Measurements from ENCODE around the gene DNAJB5.
"Not testable (repeated sequence)": the region's sequence is repeated elsewhere in the genome, so short reads cannot be mapped to it uniquely, and the experiment has no call there.

The DNAJB5 gene

GRCh38 chr9:34989003-34989945 lies at the start of gene DNAJB5:
Gene DNAJB5, plus strand, starts transcription at chr9:34989745. Its CDS starts 886 bp downstream, at chr9:34990631.
- Histone ChIP-seq H3K27ac (ENCODE audit: low read depth, low read length) (peak within 1 kb of the TSS; percentile 50), H3K27me3 (ENCODE audit: insufficient read depth, low read length) (no peaks in the 10 kb centered on the region), H3K4me1 (ENCODE audit: control insufficient read depth, insufficient read depth, low read length, unreplicated experiment) (peaks cover 49% of the 10 kb centered on the region), H3K4me3 (ENCODE audit: low read depth, low read length) (peak within 1 kb of the TSS; percentile 83), H3K79me2 (ENCODE audit: control insufficient read depth, insufficient read depth, low read length, unreplicated experiment) (no peaks in the 10 kb centered on the region), H2AFZ (ENCODE audit: low read length, unreplicated experiment) (peak within 1 kb of the TSS; percentile 68), H3K36me3 (ENCODE audit: insufficient read depth, low read length) (no peaks in the 10 kb centered on the region)

GRCh38 chr9:34939989-34940388 lies 49.6 kb upstream of the DNAJB5 start:
- H3K36me3 ChIP-seq (ENCODE audit: insufficient read depth, low read length); H3K4me1 ChIP-seq (ENCODE audit: control insufficient read depth, insufficient read depth, low read length, unreplicated experiment); H3K79me2 ChIP-seq (ENCODE audit: control insufficient read depth, insufficient read depth, low read length, unreplicated experiment); H3K4me3 ChIP-seq (ENCODE audit: low read depth, low read length); H3K27ac ChIP-seq (ENCODE audit: low read depth, low read length); H2AFZ ChIP-seq (ENCODE audit: low read length, unreplicated experiment): not testable (repeated sequence)
- peaks cover 63% of the 10 kb centered on the region for H3K27me3 ChIP-seq (ENCODE audit: insufficient read depth, low read length)

- no peaks in the 10 kb centered on the region for H3K4me1 ChIP-seq (ENCODE audit: control insufficient read depth, insufficient read depth, low read length, unreplicated experiment)
- no peaks in the 10 kb centered on the region for H3K36me3 ChIP-seq (ENCODE audit: insufficient read depth, low read length)
- no peak overlapping the region for H3K27ac ChIP-seq (ENCODE audit: low read depth, low read length)
- H3K27me3 ChIP-seq (ENCODE audit: insufficient read depth, low read length), result peaks cover 79% of the 10 kb centered on the region
- H2AFZ ChIP-seq (ENCODE audit: low read length, unreplicated experiment), result no peak overlapping the region
- H3K79me2 ChIP-seq (ENCODE audit: control insufficient read depth, insufficient read depth, low read length, unreplicated experiment), result no peaks in the 10 kb centered on the region
- H3K4me3 ChIP-seq (ENCODE audit: low read depth, low read length), result no peak overlapping the region
Measured at GRCh38 chr9:34948451-34948850, 41.1 kb upstream of the DNAJB5 start.

- Histone ChIP-seq H3K36me3 (ENCODE audit: insufficient read depth, low read length) (no peaks in the 10 kb centered on the region), H3K4me1 (ENCODE audit: control insufficient read depth, insufficient read depth, low read length, unreplicated experiment) (no peaks in the 10 kb centered on the region), H3K4me3 (ENCODE audit: low read depth, low read length) (no peak overlapping the region), H3K27ac (ENCODE audit: low read depth, low read length) (no peak overlapping the region), H3K27me3 (ENCODE audit: insufficient read depth, low read length) (peaks cover 86% of the 10 kb centered on the region), H2AFZ (ENCODE audit: low read length, unreplicated experiment) (no peak overlapping the region), H3K79me2 (ENCODE audit: control insufficient read depth, insufficient read depth, low read length, unreplicated experiment) (no peaks in the 10 kb centered on the region)
Measured at GRCh38 chr9:34954225-34954624, 35.3 kb upstream of the DNAJB5 start.

- H3K27me3 ChIP-seq (ENCODE audit: insufficient read depth, low read length), result peaks cover 94% of the 10 kb centered on the region
- not testable (repeated sequence) for H3K4me1 ChIP-seq (ENCODE audit: control insufficient read depth, insufficient read depth, low read length, unreplicated experiment); H3K36me3 ChIP-seq (ENCODE audit: insufficient read depth, low read length); H3K79me2 ChIP-seq (ENCODE audit: control insufficient read depth, insufficient read depth, low read length, unreplicated experiment); H3K4me3 ChIP-seq (ENCODE audit: low read depth, low read length); H3K27ac ChIP-seq (ENCODE audit: low read depth, low read length); H2AFZ ChIP-seq (ENCODE audit: low read length, unreplicated experiment)
Measured at GRCh38 chr9:34956066-34956465, 33.5 kb upstream of the DNAJB5 start.

- H3K27me3 ChIP-seq (ENCODE audit: insufficient read depth, low read length), result peaks cover 93% of the 10 kb centered on the region
Measured at GRCh38 chr9:34956648-34957047, 32.9 kb upstream of the DNAJB5 start.

GRCh38 chr9:34957492-34958410 lies 31.8 kb upstream of the DNAJB5 start, which contains the start of gene PHF24:
Gene PHF24, plus strand, starts transcription at chr9:34958285. Its CDS starts 13,014 bp downstream, at chr9:34971299.
- Histone ChIP-seq H3K4me1 (ENCODE audit: control insufficient read depth, insufficient read depth, low read length, unreplicated experiment) (peaks cover 14% of the 10 kb centered on the region), H3K4me3 (ENCODE audit: low read depth, low read length) (peak within 1 kb of the TSS; percentile 59), H3K79me2 (ENCODE audit: control insufficient read depth, insufficient read depth, low read length, unreplicated experiment) (no peaks in the 10 kb centered on the region), H3K36me3 (ENCODE audit: insufficient read depth, low read length) (no peaks in the 10 kb centered on the region), H3K27ac (ENCODE audit: low read depth, low read length) (no peak within 1 kb of the TSS), H2AFZ (ENCODE audit: low read length, unreplicated experiment) (no peak within 1 kb of the TSS), H3K27me3 (ENCODE audit: insufficient read depth, low read length) (peaks cover 87% of the 10 kb centered on the region)

More at GRCh38 chr9:34956648-34957047, 32.9 kb upstream of the DNAJB5 start:
- H3K79me2 ChIP-seq (ENCODE audit: control insufficient read depth, insufficient read depth, low read length, unreplicated experiment), result no peaks in the 10 kb centered on the region
- no peaks in the 10 kb centered on the region for H3K36me3 ChIP-seq (ENCODE audit: insufficient read depth, low read length)
- H2AFZ ChIP-seq (ENCODE audit: low read length, unreplicated experiment), result no peak overlapping the region
- no peak overlapping the region for H3K4me3 ChIP-seq (ENCODE audit: low read depth, low read length)
- no peak overlapping the region for H3K27ac ChIP-seq (ENCODE audit: low read depth, low read length)
- peaks cover 6% of the 10 kb centered on the region for H3K4me1 ChIP-seq (ENCODE audit: control insufficient read depth, insufficient read depth, low read length, unreplicated experiment)

GRCh38 chr9:34958411-34958982 lies 31.0 kb upstream of the DNAJB5 start:
- H3K36me3 ChIP-seq (ENCODE audit: insufficient read depth, low read length), result no peaks in the 10 kb centered on the region
- H3K79me2 ChIP-seq (ENCODE audit: control insufficient read depth, insufficient read depth, low read length, unreplicated experiment), result no peaks in the 10 kb centered on the region
- peaks cover 14% of the 10 kb centered on the region for H3K4me1 ChIP-seq (ENCODE audit: control insufficient read depth, insufficient read depth, low read length, unreplicated experiment)
- peak overlapping the region; percentile 59 for H3K4me3 ChIP-seq (ENCODE audit: low read depth, low read length)
- H3K27ac ChIP-seq (ENCODE audit: low read depth, low read length), result no peak overlapping the region
- H3K27me3 ChIP-seq (ENCODE audit: insufficient read depth, low read length), result peaks cover 87% of the 10 kb centered on the region
- H2AFZ ChIP-seq (ENCODE audit: low read length, unreplicated experiment), result no peak overlapping the region

- H3K27ac ChIP-seq (ENCODE audit: low read depth, low read length), result no peak overlapping the region
- no peaks in the 10 kb centered on the region for H3K36me3 ChIP-seq (ENCODE audit: insufficient read depth, low read length)
- H3K4me1 ChIP-seq (ENCODE audit: control insufficient read depth, insufficient read depth, low read length, unreplicated experiment), result peaks cover 14% of the 10 kb centered on the region
- H2AFZ ChIP-seq (ENCODE audit: low read length, unreplicated experiment), result no peak overlapping the region
- no peak overlapping the region for H3K4me3 ChIP-seq (ENCODE audit: low read depth, low read length)
- no peaks in the 10 kb centered on the region for H3K79me2 ChIP-seq (ENCODE audit: control insufficient read depth, insufficient read depth, low read length, unreplicated experiment)
- H3K27me3 ChIP-seq (ENCODE audit: insufficient read depth, low read length), result peaks cover 87% of the 10 kb centered on the region
Measured at GRCh38 chr9:34959461-34959860, 30.1 kb upstream of the DNAJB5 start.

All from ACC112 (cell line).